NCI-H1092 treated with DMSO at 0.1 percent for 48 hours (cell line): Measurements from ENCODE around the gene RPH3AL.

ENCODE experiments used
- DNase-seq: peaks from one replicate; lab custom pipeline; 2025; lab: John Stamatoyannopoulos, UW

Gene RPH3AL

GRCh38 chr17:353213-353837 lies 718 bp upstream of the RPH3AL start:
- peak; percentile 8 for DNase-seq

- DNase-seq, result no peak
Measured at GRCh38 chr17:351875-352420, 659 bp downstream of the RPH3AL start.

- DNase-seq, result no peak
Measured at GRCh38 chr17:351449-351738, 1.2 kb downstream of the RPH3AL start.

- no peak for DNase-seq
Measured at GRCh38 chr17:350706-351448, 1.7 kb downstream of the RPH3AL start.

GRCh38 chr17:349666-350065 lies 2.9 kb downstream of the RPH3AL start:
- DNase-seq, result no peak

- DNase-seq, result peak; percentile 9
Measured at GRCh38 chr17:348692-349425, 3.7 kb downstream of the RPH3AL start.

GRCh38 chr17:348012-348411 lies 4.6 kb downstream of the RPH3AL start:
- DNase-seq, result no peak

GRCh38 chr17:347309-347899 lies 5.2 kb downstream of the RPH3AL start:
- no peak for DNase-seq

- no peak for DNase-seq
Measured at GRCh38 chr17:345992-346785, 6.4 kb downstream of the RPH3AL start.

GRCh38 chr17:345261-345660 lies 7.3 kb downstream of the RPH3AL start:
- DNase-seq, result no peak

GRCh38 chr17:343875-344752 lies 8.5 kb downstream of the RPH3AL start:
- no peak for DNase-seq

GRCh38 chr17:343211-343610 lies 9.4 kb downstream of the RPH3AL start:
- no peak for DNase-seq

GRCh38 chr17:340074-340473 lies 12.5 kb downstream of the RPH3AL start:
- DNase-seq, result no peak

- peak; percentile 2 for DNase-seq
Measured at GRCh38 chr17:339193-340061, 13.2 kb downstream of the RPH3AL start.

GRCh38 chr17:338442-339192 lies 14.0 kb downstream of the RPH3AL start:
- DNase-seq, result no peak

- no peak for DNase-seq
Measured at GRCh38 chr17:337866-338265, 14.7 kb downstream of the RPH3AL start.

- no peak for DNase-seq
Measured at GRCh38 chr17:337453-337852, 15.2 kb downstream of the RPH3AL start.

- DNase-seq, result no peak
Measured at GRCh38 chr17:337022-337420, 15.6 kb downstream of the RPH3AL start.
